T-helper 1 cell treated with Interleukin-12 subunit alpha and Interleukin-12 subunit beta and Interleukin-4 antibody, amounts not matched to agents 30 μg/mL and 1 μg/mL, for 36 hours (primary cell): Measurements from ENCODE around the gene CACNA2D3.
"Not testable (repeated sequence)": the region's sequence is repeated elsewhere in the genome, so short reads cannot be mapped to it uniquely, and the experiment has no call there.

Source experiments
- H3K27ac Mint-ChIP-seq: one replicate; pipeline ENCODE4 v1.8.0; 2021; ENCODE audit warnings: mild to moderate bottlenecking, mixed read lengths
- H3K27me3 Mint-ChIP-seq: one replicate; pipeline ENCODE4 v1.8.0; 2021; ENCODE audit warnings: low read depth, mixed read lengths
- H3K36me3 Mint-ChIP-seq: one replicate; pipeline ENCODE4 v1.8.0; 2021; ENCODE audit warnings: low read depth, mixed read lengths
- H3K4me1 Mint-ChIP-seq: one replicate; pipeline ENCODE4 v1.8.0; 2021; ENCODE audit warnings: low read depth, mixed read lengths
- H3K4me3 Mint-ChIP-seq: one replicate; pipeline ENCODE4 v1.8.0; 2021; ENCODE audit warnings: mild to moderate bottlenecking, moderate library complexity, mixed read lengths
- H3K9me3 Mint-ChIP-seq: one replicate; pipeline ENCODE4 v1.8.0; 2021; ENCODE audit warnings: mixed read lengths

The CACNA2D3 gene

GRCh38 chr3:54122324-54123002, at the start of gene CACNA2D3:
TSS of gene CACNA2D3 (plus strand) at chr3:54122552.
- Mint-ChIP-seq H3K27ac (peak within 1 kb of the TSS; percentile 75), H3K36me3 (no peaks in the 10 kb centered on the region), H3K9me3 (no peaks in the 10 kb centered on the region), H3K27me3 (peaks cover 57% of the 10 kb centered on the region), H3K4me1 (peaks cover 7% of the 10 kb centered on the region), H3K4me3 (no peak within 1 kb of the TSS)

DNA sequence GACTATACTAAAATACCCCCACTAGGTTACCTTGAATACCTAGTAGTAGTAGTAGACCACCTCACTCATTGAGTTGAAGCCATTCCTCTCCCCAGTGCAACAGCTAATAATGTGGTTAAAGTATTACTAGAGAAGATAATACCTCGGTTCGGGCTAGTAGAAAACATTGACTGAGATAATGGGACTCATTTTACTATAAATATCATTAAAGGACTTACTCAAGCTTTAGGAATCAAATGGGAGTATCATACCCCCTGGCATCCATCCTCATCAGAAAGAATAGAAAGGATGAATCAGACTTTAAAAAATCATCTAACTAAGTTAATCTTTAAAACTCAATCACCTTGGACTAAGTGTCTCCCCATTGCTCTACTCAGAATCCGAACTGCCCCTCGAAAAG, 49.0 kb upstream of the CACNA2D3 start:
- H3K4me1 Mint-ChIP-seq: no peaks in the 10 kb centered on the region
- H3K27me3 Mint-ChIP-seq: no peaks in the 10 kb centered on the region
- H3K9me3 Mint-ChIP-seq: peaks cover 13% of the 10 kb centered on the region
- no peak overlapping the region for H3K4me3 Mint-ChIP-seq
- H3K36me3 Mint-ChIP-seq: no peaks in the 10 kb centered on the region
- H3K27ac Mint-ChIP-seq: no peak overlapping the region

- H3K9me3 Mint-ChIP-seq: no peaks in the 10 kb centered on the region
- no peak overlapping the region for H3K27ac Mint-ChIP-seq
- no peak overlapping the region for H3K4me3 Mint-ChIP-seq
- no peaks in the 10 kb centered on the region for H3K36me3 Mint-ChIP-seq
- peaks cover 4% of the 10 kb centered on the region for H3K27me3 Mint-ChIP-seq
- no peaks in the 10 kb centered on the region for H3K4me1 Mint-ChIP-seq
These were observed 43.0 kb upstream of the CACNA2D3 start for GRCh38 chr3:54079314-54079713.

GRCh38 chr3:54079730-54080325, 42.5 kb upstream of the CACNA2D3 start:
- H3K36me3 Mint-ChIP-seq: no peaks in the 10 kb centered on the region
- H3K27me3 Mint-ChIP-seq: peaks cover 4% of the 10 kb centered on the region
- H3K4me1 Mint-ChIP-seq: no peaks in the 10 kb centered on the region
- no peaks in the 10 kb centered on the region for H3K9me3 Mint-ChIP-seq
- no peak overlapping the region for H3K4me3 Mint-ChIP-seq
- H3K27ac Mint-ChIP-seq: no peak overlapping the region

DNA sequence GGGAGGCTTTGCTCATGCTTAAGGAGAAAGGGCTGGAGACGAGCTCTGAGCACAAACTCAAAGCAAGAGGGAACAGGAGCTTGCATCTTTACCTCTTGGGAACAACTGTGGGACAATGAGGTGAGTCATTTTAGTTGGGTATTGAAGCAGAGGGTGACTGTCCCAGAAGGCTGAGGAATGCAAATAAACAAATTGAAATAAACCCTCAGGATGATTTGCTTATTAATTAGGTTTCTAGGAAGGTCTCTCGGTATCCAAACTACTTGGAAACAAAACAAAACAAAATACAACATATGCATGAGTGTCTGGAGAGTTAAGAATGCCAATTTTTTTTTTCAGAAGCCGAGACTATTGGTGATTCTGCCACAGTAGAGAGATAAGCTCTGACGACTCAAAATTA, 38.4 kb upstream of the CACNA2D3 start:
- no peaks in the 10 kb centered on the region for H3K9me3 Mint-ChIP-seq
- peaks cover 26% of the 10 kb centered on the region for H3K27me3 Mint-ChIP-seq
- no peaks in the 10 kb centered on the region for H3K4me1 Mint-ChIP-seq
- H3K36me3 Mint-ChIP-seq: no peaks in the 10 kb centered on the region
- H3K27ac Mint-ChIP-seq: no peak overlapping the region
- H3K4me3 Mint-ChIP-seq: no peak overlapping the region

DNA sequence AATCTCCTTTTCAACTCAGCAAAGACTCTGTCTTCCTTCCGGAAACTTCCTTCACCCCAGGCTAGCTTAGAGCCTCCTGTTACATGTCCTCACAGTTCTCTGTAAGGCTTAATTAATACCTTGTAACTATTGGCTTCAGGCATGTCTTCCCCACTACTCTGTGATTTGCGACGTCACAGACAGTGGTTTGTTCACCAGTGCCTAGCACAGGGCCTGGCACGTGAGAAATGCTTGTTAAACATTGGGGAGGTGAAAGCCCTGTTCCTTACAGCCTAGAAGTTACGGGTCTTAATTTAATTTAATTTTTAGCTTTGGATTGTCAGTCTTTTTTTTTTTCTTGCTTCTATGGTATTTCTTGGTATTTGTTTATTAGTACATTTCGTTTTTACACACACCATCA, 36.4 kb upstream of the CACNA2D3 start:
- H3K4me3 Mint-ChIP-seq: no peak overlapping the region
- H3K4me1 Mint-ChIP-seq: no peaks in the 10 kb centered on the region
- H3K9me3 Mint-ChIP-seq: no peaks in the 10 kb centered on the region
- H3K27me3 Mint-ChIP-seq: peaks cover 24% of the 10 kb centered on the region
- H3K36me3 Mint-ChIP-seq: no peaks in the 10 kb centered on the region
- H3K27ac Mint-ChIP-seq: no peak overlapping the region

DNA sequence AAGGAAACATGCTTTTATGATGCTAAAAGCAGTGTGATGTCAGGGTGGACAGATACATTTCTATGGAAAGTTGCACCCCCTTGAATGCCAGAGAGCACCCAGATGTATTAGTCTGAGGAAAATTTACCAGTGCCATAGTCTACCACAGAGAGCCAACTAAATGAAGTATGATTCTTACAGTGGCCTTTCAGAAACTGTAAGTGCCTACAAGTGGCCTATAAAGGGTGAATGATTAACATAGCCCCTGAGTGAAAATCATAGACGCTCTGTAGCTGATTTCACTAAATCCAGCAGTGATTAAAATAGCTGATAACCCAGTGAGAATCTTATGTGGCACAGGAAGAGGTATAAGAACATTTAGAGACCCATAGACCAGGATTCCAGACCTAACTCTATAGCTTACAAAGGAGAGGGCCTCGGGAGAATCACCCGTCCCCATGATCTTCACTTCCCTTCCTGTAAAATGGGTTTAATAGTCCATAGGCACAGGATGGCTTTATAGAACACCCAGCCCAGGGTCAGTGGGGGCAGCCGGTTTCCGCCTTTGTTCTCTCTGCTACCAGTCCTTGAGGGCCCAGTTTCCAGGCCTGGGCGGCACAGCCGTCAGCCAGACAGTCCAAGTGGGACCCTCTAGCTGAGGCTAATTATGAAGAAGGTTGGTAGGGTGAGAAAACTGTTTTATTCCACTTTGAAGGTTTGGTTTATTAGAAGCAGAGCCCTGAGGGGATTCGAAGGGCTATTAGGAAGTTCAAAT, 35.5 kb upstream of the CACNA2D3 start:
- Mint-ChIP-seq H3K27me3 (peaks cover 24% of the 10 kb centered on the region), H3K36me3 (no peaks in the 10 kb centered on the region)

DNA sequence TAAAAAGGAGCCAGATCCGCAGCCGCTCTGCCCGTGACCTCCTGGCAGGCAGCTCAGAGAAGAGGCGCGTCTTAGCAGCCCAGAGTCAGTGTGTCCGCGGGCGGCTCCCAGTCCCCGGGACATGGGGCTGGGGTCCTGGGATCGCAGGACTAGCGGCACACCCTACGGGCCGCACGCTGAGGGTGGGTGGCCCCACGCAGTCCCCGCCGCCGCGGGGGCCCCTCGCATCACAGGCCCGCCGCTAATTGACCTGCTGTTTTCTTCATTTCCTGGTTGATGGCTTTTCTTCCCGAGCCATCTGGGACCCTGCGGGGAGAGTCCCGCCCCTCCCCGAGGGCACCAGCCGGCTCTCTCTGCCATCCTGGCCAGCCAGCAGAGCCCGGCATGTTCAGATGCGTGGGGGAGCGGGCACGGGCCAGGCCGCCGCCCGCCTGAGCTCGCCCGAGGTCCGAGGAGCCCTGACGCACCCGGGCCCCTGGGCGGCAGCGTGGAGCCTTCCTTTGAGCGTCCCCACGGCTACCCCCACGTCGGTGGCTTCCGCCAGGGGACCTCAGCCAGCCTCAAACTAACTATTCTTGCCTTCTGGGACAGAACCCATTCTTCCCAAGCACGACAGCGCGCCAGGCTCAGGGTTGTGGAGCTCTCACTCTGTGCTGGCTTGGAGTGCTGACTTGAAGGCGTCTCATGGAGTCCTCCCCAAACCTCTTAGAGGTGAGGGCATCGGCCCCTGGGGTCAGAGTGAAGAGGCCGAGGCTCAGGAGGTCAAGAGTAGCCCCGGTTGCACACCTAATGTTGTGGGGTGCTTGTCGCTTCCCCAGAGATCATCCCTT, 34.6 kb upstream of the CACNA2D3 start:
- Mint-ChIP-seq H3K27me3 (peaks cover 24% of the 10 kb centered on the region), H3K36me3 (no peaks in the 10 kb centered on the region), H3K9me3 (no peaks in the 10 kb centered on the region), H3K27ac (no peak overlapping the region), H3K4me1 (no peaks in the 10 kb centered on the region), H3K4me3 (no peak overlapping the region)

More for the DNA sequence above, 35.5 kb upstream of the CACNA2D3 start:
- H3K9me3 Mint-ChIP-seq: no peaks in the 10 kb centered on the region
- no peaks in the 10 kb centered on the region for H3K4me1 Mint-ChIP-seq
- H3K27ac Mint-ChIP-seq: no peak overlapping the region
- H3K4me3 Mint-ChIP-seq: no peak overlapping the region

DNA sequence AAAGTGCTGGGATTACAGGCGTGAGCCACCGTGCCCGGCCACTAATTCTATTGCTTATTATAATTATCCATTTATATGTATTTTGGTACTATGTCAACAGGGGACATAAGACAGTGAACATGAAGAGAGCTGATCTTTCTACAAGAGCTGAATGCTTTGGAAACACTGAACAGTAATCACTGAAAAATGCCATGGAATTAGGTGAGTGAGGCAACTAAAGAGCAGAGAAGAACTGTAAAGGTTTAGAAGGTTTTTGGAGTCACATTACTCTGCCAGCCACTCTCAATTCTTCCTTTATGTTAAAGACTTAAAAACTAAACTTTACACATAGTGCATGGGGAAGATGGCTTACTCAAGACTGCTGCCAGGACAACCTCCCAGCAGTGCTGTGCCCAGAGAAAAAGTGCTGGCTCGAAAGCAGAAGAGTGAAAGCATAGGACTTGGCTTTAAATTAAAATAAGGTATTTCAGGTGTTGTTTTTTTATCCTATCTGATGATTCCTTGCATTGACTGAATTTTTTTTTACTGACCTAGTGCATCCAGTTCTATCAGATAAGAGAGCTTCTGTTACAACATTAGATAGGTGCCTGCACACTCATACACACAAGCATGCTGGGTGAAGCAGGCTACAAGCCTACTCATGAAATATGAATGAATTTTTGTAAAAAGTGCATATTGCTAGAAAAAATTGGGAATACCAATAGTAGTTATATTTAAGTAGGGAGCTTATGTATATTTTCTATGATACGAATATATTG, 28.7 kb upstream of the CACNA2D3 start:
- Mint-ChIP-seq H3K4me3 (no peak overlapping the region), H3K4me1 (no peaks in the 10 kb centered on the region), H3K27ac (no peak overlapping the region), H3K36me3 (no peaks in the 10 kb centered on the region), H3K27me3 (peaks cover 3% of the 10 kb centered on the region), H3K9me3 (no peaks in the 10 kb centered on the region)

GRCh38 chr3:54094926-54095325, 27.4 kb upstream of the CACNA2D3 start:
- H3K36me3 Mint-ChIP-seq: no peaks in the 10 kb centered on the region
- no peak overlapping the region for H3K27ac Mint-ChIP-seq
- H3K4me3 Mint-ChIP-seq: no peak overlapping the region
- no peaks in the 10 kb centered on the region for H3K4me1 Mint-ChIP-seq
- no peaks in the 10 kb centered on the region for H3K9me3 Mint-ChIP-seq
- no peaks in the 10 kb centered on the region for H3K27me3 Mint-ChIP-seq

- Mint-ChIP-seq H3K36me3 (no peaks in the 10 kb centered on the region), H3K9me3 (no peaks in the 10 kb centered on the region), H3K27me3 (peaks cover 5% of the 10 kb centered on the region), H3K4me3 (no peak overlapping the region), H3K4me1 (no peaks in the 10 kb centered on the region), H3K27ac (no peak overlapping the region)
These were observed 23.0 kb upstream of the CACNA2D3 start for GRCh38 chr3:54099381-54099780.

DNA sequence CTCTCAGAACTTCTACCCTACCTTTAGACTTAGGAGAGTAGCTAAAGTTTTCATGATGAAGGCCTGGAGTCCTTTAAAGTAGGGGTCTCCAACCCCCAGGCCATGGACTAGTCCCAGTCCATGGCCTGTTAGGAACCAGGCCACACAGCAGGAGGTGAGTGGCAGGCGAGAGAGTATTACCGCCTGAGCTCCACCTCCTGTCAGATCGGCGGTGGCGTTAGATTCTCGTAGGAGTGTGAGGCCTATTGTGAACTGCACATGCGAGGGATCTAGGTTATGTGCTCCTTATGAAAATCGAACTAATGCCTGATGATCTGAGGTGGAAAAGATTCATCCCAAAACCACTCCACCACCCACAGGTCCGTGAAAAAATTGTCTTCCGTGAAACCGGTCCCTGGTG, 18.3 kb upstream of the CACNA2D3 start:
- no peaks in the 10 kb centered on the region for H3K4me1 Mint-ChIP-seq
- H3K36me3 Mint-ChIP-seq: no peaks in the 10 kb centered on the region
- peaks cover 5% of the 10 kb centered on the region for H3K27me3 Mint-ChIP-seq
- no peak overlapping the region for H3K4me3 Mint-ChIP-seq
- no peak overlapping the region for H3K27ac Mint-ChIP-seq
- peaks cover 6% of the 10 kb centered on the region for H3K9me3 Mint-ChIP-seq

DNA sequence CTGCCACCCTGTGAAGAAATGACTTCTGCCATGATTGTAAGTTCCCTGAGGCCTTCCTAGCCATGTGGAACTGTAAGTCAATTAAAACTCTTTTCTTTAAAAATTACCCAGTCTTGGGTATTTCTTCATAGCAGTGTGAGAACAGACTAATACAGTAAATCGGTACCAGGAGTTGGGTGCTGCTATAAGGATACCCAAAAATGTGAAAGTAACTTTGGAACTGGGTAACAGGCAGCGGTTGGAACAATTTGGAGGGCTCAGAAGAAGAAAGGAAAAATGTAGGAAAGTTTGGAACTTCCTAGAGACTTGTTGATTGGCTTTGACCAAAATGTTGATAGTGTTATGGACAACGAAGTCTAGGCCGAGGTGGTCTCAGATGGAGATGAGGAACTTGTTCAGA, 6.2 kb upstream of the CACNA2D3 start:
- peaks cover 27% of the 10 kb centered on the region for H3K27me3 Mint-ChIP-seq
- not testable (repeated sequence) for H3K4me3 Mint-ChIP-seq, H3K9me3 Mint-ChIP-seq

More for the DNA sequence above, 6.2 kb upstream of the CACNA2D3 start:
- H3K4me1 Mint-ChIP-seq, H3K36me3 Mint-ChIP-seq, H3K27ac Mint-ChIP-seq: not testable (repeated sequence)
